NCI-H146 treated with DMSO at 0.1 percent for 48 hours (cell line): ENCODE results near the gene EYS.

Experiments
- DNase-seq: peaks from one replicate; lab custom pipeline; 2025; ENCODE audit not compliant: unreplicated experiment; lab: John Stamatoyannopoulos, UW

EYS gene

GRCh38 chr6:64197246-64197645 is 1509.8 kb downstream of the EYS start:
- DNase-seq = no peak

GRCh38 chr6:64186592-64186991 is 1520.4 kb downstream of the EYS start:
- no peak for DNase-seq

DNA sequence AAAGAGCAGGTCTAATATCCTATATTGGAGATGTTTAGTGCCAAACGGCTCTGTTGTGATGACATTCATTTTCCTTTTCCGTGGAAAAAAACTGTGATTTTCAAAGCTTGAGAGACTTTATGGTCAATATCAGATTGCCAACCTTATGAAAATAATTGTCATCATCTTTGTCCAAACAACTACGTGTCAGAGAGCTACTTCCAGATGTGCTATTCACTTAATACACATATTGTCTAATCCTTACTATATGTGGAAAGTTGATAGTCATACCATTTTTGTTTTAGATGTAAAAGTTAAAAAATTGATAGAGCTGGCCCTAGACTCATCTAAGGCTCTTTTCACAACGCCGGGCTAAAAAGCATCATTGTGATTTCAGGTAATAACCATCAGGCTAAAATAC is 1521.4 kb downstream of the EYS start:
- no peak for DNase-seq

GRCh38 chr6:64175296-64175695 is 1531.7 kb downstream of the EYS start:
- no peak for DNase-seq

GRCh38 chr6:64170316-64170715 is 1536.7 kb downstream of the EYS start:
- no peak for DNase-seq

DNA sequence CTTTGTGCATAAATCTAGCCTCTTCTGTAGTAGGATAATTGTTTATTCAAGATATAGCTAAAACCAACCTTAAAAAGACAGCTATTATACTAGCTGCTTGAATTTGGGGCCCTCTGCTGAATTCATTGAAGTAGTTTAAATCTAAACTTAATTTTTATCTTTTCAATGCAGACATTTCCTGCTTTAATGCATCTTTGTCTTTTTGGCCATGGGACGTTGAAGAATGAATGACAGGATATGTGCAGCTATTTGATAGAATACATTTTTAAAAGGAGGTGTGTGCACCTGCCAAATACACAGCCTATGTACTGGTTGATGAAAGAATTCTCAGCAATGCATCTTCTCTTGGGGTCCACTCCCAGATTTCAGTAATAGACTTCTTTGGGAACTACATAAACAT is 1546.5 kb downstream of the EYS start:
- no peak for DNase-seq

DNA sequence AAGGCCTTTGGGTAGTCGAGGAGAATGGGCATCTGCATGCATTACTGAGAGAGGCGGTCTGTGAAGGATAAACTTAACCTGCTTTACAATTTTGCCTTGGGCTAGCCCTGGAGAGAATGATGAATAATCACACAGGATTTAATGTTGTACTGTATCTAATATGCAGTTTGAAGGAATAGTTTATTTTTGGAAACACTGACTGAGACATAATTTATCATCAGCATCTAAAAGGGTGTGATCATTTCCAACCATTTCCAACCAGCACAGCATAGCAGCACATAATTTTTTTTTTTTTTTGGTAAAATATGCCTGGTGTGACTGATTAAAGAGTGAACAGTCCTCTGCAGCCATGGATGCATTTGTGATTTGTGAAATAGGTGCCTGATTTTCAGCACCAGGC is 1552.0 kb downstream of the EYS start:
- DNase-seq = no peak

DNA sequence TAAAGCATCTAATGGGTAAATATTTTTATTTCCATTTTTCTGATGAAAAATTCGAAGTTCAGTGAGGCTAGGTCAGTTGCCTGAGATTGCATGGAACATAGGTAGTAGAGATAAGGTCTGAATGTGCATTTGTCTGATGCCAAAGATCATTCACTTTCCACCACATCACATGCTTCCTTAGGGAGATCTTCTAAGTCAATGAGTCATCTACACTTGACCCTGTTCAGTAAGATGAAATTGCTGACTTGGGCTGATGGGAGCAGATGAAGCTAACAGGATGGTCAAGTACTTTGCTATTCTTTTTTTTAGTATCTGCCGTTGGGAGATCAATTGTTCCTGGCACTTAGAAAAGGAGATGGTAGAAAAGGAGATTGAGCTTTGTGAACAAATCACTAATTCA is 1560.2 kb downstream of the EYS start:
- DNase-seq = no peak

GRCh38 chr6:64146094-64146493 is 1560.9 kb downstream of the EYS start:
- DNase-seq = no peak

DNA sequence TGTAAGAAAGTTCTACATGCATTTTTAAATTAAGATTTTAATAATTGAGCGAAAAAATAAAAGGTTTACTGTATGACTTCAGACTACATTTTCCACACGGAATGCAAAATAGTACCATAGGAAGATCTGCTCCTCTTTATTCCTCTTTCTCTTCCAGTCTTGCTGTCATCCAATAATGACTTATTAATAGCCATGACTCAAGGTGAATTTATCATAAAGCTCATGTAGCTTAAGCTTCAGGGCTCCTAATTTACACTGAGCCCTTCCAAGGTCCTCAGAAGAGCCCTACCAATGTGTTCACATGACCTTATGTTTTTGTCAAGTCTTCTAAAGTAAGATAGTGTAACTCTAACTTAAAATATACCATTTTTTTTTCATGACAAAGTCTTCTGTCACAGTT is 1561.4 kb downstream of the EYS start:
- DNase-seq = no peak

- DNase-seq = no peak
These were observed 1563.9 kb downstream of the EYS start for GRCh38 chr6:64143101-64143500.

DNA sequence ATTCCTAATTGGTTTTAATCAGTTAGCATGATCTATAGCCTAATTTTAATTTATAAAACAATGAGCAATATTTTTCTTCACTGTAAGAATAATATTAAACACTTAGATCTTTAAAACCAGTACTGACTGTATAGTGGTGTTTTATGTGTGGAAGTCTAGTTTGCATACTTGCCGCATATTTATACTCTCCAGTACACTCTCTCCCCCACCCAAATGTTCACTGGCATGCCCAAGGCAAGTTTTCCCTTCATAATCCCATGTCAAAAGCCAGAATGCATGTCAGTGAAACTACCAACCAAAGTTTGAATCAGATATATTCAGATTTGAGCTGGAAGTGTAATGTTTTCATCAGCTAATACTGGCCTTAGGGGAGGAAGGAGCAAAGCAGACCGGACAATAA is 1565.3 kb downstream of the EYS start:
- no peak for DNase-seq

DNA sequence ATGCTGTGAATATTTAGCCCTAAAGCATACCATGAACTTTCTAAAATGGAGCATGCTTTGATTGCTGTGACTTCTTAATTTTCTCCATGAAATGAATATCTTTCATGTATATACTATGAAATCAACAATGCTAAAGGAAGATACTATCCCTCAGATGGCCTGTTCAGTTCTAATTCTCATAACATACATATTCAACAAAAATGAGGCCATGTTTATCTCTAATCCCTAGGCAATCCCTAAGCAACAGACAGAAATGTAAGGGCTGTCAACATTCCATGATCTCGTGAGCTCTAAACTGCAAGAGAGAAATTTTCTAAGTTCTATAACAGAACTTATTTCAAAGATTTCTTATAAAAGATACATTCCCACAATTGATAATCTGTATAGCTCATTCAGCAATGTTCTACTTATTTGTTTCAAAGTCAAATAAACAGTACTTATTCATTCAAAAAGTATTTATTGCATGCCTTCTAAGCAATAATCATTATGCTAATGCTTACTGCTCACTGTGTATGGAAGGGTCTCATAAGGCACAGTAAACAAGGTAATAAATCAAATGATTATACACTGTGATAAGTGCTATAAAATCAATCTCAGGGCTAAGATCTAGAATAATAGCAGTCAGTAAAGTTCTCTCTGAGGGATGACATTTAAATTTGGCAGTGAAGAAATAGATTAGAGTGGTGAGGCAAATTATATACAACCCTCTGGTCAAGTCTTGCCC is 1578.6 kb downstream of the EYS start:
- DNase-seq = no peak

GRCh38 chr6:64123761-64124633 is 1583.0 kb downstream of the EYS start:
- DNase-seq = no peak

DNA sequence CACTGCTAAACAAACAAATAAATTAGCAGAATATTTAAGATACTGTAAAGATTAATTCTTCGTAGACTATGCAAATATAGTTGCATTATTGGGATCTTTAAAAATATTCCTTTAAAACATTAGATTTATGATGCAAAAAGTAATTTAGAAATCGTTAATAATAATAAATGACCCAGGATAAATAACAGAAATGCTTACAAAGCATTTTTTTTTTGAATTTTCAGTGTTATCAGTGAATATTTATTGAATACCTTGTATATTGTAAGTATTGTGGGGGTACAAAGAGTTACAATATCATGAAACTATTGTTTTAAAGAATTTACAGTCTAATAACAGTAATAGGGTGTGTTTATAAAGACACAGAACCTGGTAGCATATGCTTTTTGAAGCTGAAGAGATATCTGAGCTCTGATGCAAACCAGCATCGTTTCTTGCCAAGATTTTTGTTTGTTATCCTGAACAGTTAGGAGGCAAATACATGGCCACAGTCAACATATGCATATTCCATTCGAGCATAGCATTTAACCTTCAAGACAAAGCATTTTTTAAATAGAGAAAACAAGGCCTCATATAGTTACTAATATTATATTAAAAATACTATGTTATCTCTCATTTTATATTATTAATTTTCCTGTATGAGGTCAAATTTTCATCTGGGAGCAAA is 1584.2 kb downstream of the EYS start:
- no peak for DNase-seq

GRCh38 chr6:64121011-64121565 is 1585.9 kb downstream of the EYS start:
- DNase-seq = no peak

DNA sequence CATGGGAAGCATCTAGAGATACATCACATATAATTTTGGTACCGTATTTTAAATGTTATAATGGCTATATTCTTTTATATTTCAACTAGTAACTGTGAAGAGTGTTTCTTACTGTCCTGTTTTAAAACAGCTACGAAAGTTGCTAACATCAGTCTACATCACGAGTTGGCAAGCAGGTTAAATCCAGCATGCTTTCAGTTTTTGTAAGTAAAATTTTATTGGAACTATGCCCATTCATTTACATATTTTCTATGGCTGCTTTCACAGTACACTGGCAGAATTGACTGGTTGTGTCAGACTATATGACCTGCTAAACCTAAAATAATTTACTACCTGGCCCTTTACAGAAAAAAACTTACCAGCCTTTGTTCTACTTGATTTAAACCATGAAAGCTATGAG is 1593.3 kb downstream of the EYS start:
- no peak for DNase-seq

DNA sequence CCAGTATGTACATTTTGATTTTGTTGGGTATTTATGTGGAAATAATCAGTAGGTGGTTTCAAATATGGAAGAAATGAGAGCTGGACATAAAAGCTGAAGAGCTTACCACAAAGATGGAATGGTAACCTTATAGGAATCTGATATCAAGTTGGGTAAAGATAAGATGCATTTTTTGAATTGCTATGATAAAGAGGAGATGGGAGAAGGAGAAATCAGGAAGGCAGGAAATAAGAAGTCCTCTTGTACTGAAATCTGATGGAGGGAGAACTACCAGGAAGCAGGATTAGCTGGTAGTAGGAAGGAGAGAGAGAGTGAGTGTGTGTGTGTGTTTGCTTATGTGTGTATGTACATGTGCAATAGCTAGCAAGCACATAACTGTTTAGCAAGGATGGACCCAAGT is 1603.0 kb downstream of the EYS start:
- DNase-seq = no peak

DNA sequence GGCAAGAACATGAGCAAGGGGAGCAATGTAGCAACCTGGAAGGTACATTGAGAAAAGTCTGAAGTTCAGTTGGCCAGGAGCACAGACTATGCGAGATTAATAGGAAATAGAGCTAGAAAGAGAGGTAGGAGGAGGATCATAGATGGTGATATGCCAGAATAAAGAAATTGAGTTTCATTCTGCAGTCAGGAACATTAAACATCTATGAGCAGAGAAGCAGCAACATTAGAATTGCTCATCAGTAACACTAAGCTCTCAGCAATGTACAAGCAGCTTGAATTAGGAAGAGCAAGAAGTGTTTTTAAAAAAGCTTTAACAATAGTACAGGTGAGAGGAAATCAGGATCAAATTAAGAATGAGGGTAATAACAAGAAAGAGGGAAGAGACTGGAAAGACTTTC is 1603.5 kb downstream of the EYS start:
- no peak for DNase-seq

- DNase-seq = no peak
These were observed 1606.2 kb downstream of the EYS start for GRCh38 chr6:64100702-64101303.

DNA sequence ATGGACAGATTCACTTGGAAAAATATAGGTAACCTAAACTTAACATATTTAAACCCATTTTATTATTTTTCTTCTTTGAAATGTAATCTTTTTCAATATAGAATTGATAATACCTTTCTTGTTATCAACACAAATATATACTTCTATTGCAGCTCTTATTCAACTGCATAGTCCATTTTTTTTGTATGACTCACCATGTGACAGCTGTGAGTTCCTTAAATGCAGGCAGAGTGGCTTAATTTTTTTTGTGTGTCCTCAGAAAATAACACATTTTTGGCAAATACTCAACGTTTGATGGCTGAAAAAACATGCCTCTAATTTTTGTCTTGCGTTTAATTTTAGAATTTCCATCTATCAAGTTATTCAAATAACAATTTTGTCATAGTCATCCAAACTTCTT is 1616.7 kb downstream of the EYS start:
- DNase-seq = no peak
